Esophagus squamous epithelium (tissue), 4 donors: ENCODE results near the gene P2RY4.

Experiments
- CTCF ChIP-seq, 6 experiments: fragments of 450-650 bp in 4 of 6; fragments of 200-600 bp in 2 of 6; sonication (generic) in 2 of 6; IDR thresholded peaks; one replicate each; pipeline ENCODE4 v1.5.1; 2016 to 2019; ENCODE audit warnings: antibody characterized with exemption in 6 of 6, mild to moderate bottlenecking in 4 of 6, moderate library complexity in 4 of 6
- POLR2A ChIP-seq, 4 donors: fragments of 450-650 bp; IDR thresholded peaks; one replicate each; pipeline ENCODE4 v1.6.1; 2017; ENCODE audit warnings: antibody characterized with exemption in 4 of 4, mild to moderate bottlenecking in 4 of 4, moderate library complexity in 3 of 4

GRCh38 chrX:70293621-70294020 lies 33.6 kb upstream of the P2RY4 start:
- TF ChIP-seq CTCF (IDR thresholded peaks at IDR 0.05) (no peak), POLR2A (IDR thresholded peaks at IDR 0.05) (no peak)
